CD14-positive monocyte (primary cell): ENCODE data around the gene LPCAT1. TPM values are rescaled to one million over a fixed set of nuclear protein-coding genes. Genes with fewer than 3 reads are reported as not detected.

Source experiments
- DNase-seq, 3 donors: peaks; one replicate each; pipeline ENCODE4 v3.0.0-alpha.2; 2011 to 2022
- H2AFZ ChIP-seq: 2 replicates; pipeline ENCODE4 v1.6.0; 2012; ENCODE audit warnings: mild to moderate bottlenecking, low read depth, low read length, inconsistent platforms; ENCODE audit not compliant: insufficient read depth, poor library complexity, severe bottlenecking
- H3K27ac ChIP-seq, 2 donors: 1 replicate in 1 of 2; 2 replicates in 1 of 2; pipeline ENCODE4 v1.5.1; 2012 to 2013; ENCODE audit warnings: low read length in 2 of 2, control low read depth in 1 of 2, inconsistent platforms in 1 of 2, low read depth in 1 of 2, mild to moderate bottlenecking in 1 of 2
- H3K27me3 ChIP-seq, 2 donors: one replicate each; pipeline versions ENCODE4 v1.6.0 to v1.6.1; 2011 to 2013; ENCODE audit warnings: low read length in 2 of 2; ENCODE audit not compliant: control insufficient read depth in 2 of 2, insufficient read depth in 2 of 2
- H3K36me3 ChIP-seq, 2 donors: replicated peaks in 1 of 2; 1 replicate in 1 of 2; 2 replicates in 1 of 2; pipeline versions ENCODE4 v1.5.1 to v1.6.1; 2012 to 2013; ENCODE audit warnings: low read length in 2 of 2, control low read depth in 1 of 2, inconsistent platforms in 1 of 2, mild to moderate bottlenecking in 1 of 2; ENCODE audit not compliant: insufficient read depth in 2 of 2, control insufficient read depth in 1 of 2
- H3K4me1 ChIP-seq, 2 donors: 1 replicate in 1 of 2; 2 replicates in 1 of 2; pipeline versions ENCODE4 v1.5.1 to v1.6.1; 2012 to 2013; ENCODE audit warnings: low read length in 2 of 2, control low read depth in 1 of 2, inconsistent platforms in 1 of 2, mild to moderate bottlenecking in 1 of 2, moderate library complexity in 1 of 2; ENCODE audit not compliant: insufficient read depth in 2 of 2, control insufficient read depth in 1 of 2
- H3K4me2 ChIP-seq: replicated peaks from 2 replicates; pipeline ENCODE3; 2012; ENCODE audit warnings: low read length, moderate library complexity, mild to moderate bottlenecking; ENCODE audit not compliant: poor library complexity, severe bottlenecking; ENCODE audit errors: extremely low read depth
- H3K4me3 ChIP-seq, 3 experiments: fragments of 200-600 bp in 1 of 3; sonication (generic) in 1 of 3; replicated peaks in 1 of 3; 1 replicate in 2 of 3; 2 replicates in 1 of 3; pipeline ENCODE4 v1.5.1; 2011 to 2013; ENCODE audit warnings: low read length in 3 of 3, mild to moderate bottlenecking in 3 of 3, control low read depth in 2 of 3, low read depth in 2 of 3, inconsistent platforms in 1 of 3, moderate library complexity in 1 of 3
- H3K79me2 ChIP-seq: 2 replicates; pipeline ENCODE4 v1.6.0; 2012; ENCODE audit warnings: mild to moderate bottlenecking, control low read depth, inconsistent platforms, low read length, moderate library complexity; ENCODE audit not compliant: insufficient read depth
- H3K9ac ChIP-seq: 2 replicates; pipeline ENCODE4 v1.6.0; 2017; ENCODE audit warnings: low read length, mild to moderate bottlenecking; ENCODE audit not compliant: insufficient read depth, poor library complexity, severe bottlenecking
- H3K9me3 ChIP-seq, 2 donors: replicated peaks in 1 of 2; 1 replicate in 1 of 2; 2 replicates in 1 of 2; pipeline versions ENCODE4 v1.5.1 to v1.6.1; 2012 to 2013; ENCODE audit warnings: low read length in 2 of 2, control low read depth in 1 of 2; ENCODE audit not compliant: control insufficient read depth in 1 of 2, insufficient read depth in 1 of 2
- H4K20me1 ChIP-seq: 2 replicates; pipeline ENCODE4 v1.6.0; 2012; ENCODE audit warnings: mild to moderate bottlenecking, low read length, control low read depth, moderate library complexity; ENCODE audit not compliant: insufficient read depth
- H3K27ac Mint-ChIP-seq, 7 donors: one replicate each; pipeline ENCODE4 v1.8.0; 2020; ENCODE audit warnings: mild to moderate bottlenecking in 7 of 7, mixed read lengths in 7 of 7, moderate library complexity in 6 of 7, inconsistent platforms in 2 of 7
- H3K27me3 Mint-ChIP-seq, 3 donors: one replicate each; pipeline ENCODE4 v1.8.0; 2021 to 2022; ENCODE audit warnings: low read depth in 3 of 3, mild to moderate bottlenecking in 3 of 3, mixed read lengths in 3 of 3, moderate library complexity in 3 of 3, inconsistent platforms in 1 of 3
- H3K36me3 Mint-ChIP-seq, 2 donors: one replicate each; pipeline ENCODE4 v1.8.0; 2020; ENCODE audit warnings: mixed read lengths in 2 of 2, inconsistent platforms in 1 of 2, mild to moderate bottlenecking in 1 of 2
- H3K4me1 Mint-ChIP-seq: one replicate; pipeline ENCODE4 v1.8.0; 2020; ENCODE audit warnings: mild to moderate bottlenecking, mixed read lengths
- H3K4me3 Mint-ChIP-seq, 2 donors: one replicate each; pipeline ENCODE4 v1.8.0; 2020; ENCODE audit warnings: mild to moderate bottlenecking in 2 of 2, mixed read lengths in 2 of 2, moderate library complexity in 1 of 2
- H3K9me3 Mint-ChIP-seq, 7 donors: one replicate each; pipeline ENCODE4 v1.8.0; 2020 to 2022; ENCODE audit warnings: mixed read lengths in 7 of 7, mild to moderate bottlenecking in 6 of 7, moderate library complexity in 6 of 7, inconsistent platforms in 2 of 7
- WGBS: methylation state at CpG from one replicate; pipeline ENCODE4 v1.1.5; 2013; ENCODE audit warnings: missing lambda C conversion rate; ENCODE audit not compliant: insufficient coverage; 5-methylcytosine and 5-hydroxymethylcytosine counted together
- intact Hi-C, 2 donors: fragments of 100-400 bp; cut with micrococcal nuclease; formaldehyde crosslinking; loops; one replicate each; pipeline versions ENCODE4 v1.15.0 to v1.15.1; 2023
- polyA plus RNA-seq, 3 donors: library from polyadenylated mRNA; depleted of rRNA in 1 of 3; unstranded in 2 of 3; stranded (reverse) in 1 of 3; fragments of 300-500 nt in 2 of 3; fragments of >200 nt in 1 of 3; fragmentation: Illumina TruSeq in 2 of 3; gene quantifications; 1 replicate in 2 of 3; 2 replicates in 1 of 3; pipeline ENCODE4 v1.2.3, GENCODE V29; 2012 to 2021
- TF ChIP-seq, protein P1 (sequence below): fragments of 200-600 bp; IDR thresholded peaks from one replicate; pipeline ENCODE4 v1.8.0; 2022; ENCODE audit warnings: antibody characterized with exemption, mild to moderate bottlenecking

LPCAT1 gene
- polyA plus RNA-seq, 3 donors = 34.1 to 53.9 (median 34.8) TPM

DNA sequence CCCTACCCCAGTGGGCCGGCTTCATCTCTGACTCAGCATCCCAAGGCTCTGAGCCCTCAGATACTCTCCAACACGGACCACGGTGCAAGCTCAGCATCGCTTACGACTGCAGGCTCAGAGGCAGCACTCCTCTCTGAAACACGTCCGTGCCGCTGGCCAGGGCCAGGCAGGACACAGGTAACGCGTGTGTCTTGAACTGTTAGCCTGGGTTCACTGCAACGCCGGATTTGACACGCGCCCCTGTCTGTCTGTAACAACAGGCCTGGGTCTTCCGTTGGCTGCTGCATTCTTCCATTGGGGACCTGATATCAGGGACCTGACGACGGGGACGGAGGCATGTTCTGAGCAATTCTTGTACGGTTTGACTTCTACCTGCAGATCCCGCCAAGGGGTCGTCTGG, 84.9 kb downstream of the LPCAT1 start:
- 91% methylated on average over 19 of the region's 21 CpGs for WGBS
- H3K79me2 ChIP-seq = no peaks in the 10 kb centered on the region
- no peak overlapping the region for H3K4me3 ChIP-seq
- H3K4me1 ChIP-seq = no peaks in the 10 kb centered on the region
- peaks cover 1 to 7% (median 4%) of the 10 kb centered on the region in 7 donors for H3K9me3 Mint-ChIP-seq
- no peaks in the 10 kb centered on the region for H3K4me1 Mint-ChIP-seq
- H3K27me3 Mint-ChIP-seq = peaks cover 18 to 39% (median 28%) of the 10 kb centered on the region in 3 donors
- no peak overlapping the region for H3K9ac ChIP-seq
- TF ChIP-seq, protein P1, sequence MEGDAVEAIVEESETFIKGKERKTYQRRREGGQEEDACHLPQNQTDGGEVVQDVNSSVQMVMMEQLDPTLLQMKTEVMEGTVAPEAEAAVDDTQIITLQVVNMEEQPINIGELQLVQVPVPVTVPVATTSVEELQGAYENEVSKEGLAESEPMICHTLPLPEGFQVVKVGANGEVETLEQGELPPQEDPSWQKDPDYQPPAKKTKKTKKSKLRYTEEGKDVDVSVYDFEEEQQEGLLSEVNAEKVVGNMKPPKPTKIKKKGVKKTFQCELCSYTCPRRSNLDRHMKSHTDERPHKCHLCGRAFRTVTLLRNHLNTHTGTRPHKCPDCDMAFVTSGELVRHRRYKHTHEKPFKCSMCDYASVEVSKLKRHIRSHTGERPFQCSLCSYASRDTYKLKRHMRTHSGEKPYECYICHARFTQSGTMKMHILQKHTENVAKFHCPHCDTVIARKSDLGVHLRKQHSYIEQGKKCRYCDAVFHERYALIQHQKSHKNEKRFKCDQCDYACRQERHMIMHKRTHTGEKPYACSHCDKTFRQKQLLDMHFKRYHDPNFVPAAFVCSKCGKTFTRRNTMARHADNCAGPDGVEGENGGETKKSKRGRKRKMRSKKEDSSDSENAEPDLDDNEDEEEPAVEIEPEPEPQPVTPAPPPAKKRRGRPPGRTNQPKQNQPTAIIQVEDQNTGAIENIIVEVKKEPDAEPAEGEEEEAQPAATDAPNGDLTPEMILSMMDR = no peak
- DNase-seq = no peak
- H4K20me1 ChIP-seq = no peaks in the 10 kb centered on the region
- no peak overlapping the region for H3K4me3 Mint-ChIP-seq
- no peaks in the 10 kb centered on the region for H3K36me3 ChIP-seq
- no peak overlapping the region for H3K4me2 ChIP-seq
- peaks cover 5 to 16% of the 10 kb centered on the region in 2 donors for H3K27me3 ChIP-seq
- intact Hi-C loops = no loop called here
- no peak overlapping the region for H3K27ac ChIP-seq
- H3K9me3 ChIP-seq = peaks cover 0 to 5% of the 10 kb centered on the region in 2 donors
- no peaks in the 10 kb centered on the region for H3K36me3 Mint-ChIP-seq
- no peak overlapping the region for H2AFZ ChIP-seq
- H3K27ac Mint-ChIP-seq = no peak overlapping the region

DNA sequence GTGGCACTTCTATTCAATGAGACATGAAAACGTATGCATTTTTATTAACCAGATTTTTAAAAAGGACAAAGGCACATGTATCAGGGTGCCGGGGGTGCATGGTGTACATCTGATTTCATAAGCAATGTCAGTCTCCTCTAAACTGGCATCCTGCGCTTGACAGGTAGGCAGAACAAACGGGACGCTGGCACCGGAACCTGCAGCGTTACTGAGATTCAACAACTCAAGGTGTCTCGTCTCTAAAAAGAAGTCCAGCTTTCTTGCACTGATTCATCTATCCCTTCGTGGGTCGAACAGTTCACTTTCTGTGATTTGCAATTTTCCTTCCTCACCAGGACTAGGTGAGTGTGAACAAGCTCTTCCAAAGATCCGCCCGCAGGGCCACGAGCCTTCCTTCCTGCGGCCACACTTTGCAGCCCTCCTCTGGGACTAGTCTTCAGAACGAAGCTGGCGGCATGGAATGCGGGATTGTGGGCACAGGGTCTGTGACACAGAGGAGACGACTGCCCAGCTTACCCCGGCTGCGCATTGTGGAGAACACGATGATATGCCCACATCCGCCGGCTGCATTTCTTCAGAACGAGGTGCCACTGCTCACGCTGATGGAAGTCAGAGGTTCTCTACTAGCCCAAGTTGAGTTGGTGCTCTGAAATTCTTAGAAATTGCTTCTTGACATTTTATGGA, 85.7 kb downstream of the LPCAT1 start:
- Histone ChIP-seq H2AFZ (no peak overlapping the region), H3K27ac (no peak overlapping the region)
- WGBS = 92% methylated on average over 24 of the region's 25 CpGs

More for the DNA sequence above, 85.7 kb downstream of the LPCAT1 start:
- Mint-ChIP-seq H3K9me3 (peaks cover 8 to 13% (median 11%) of the 10 kb centered on the region in 7 donors), H3K27me3 (peaks cover 10 to 31% (median 20%) of the 10 kb centered on the region in 3 donors), H3K4me3 (no peak overlapping the region), H3K36me3 (no peaks in the 10 kb centered on the region), H3K27ac (no peak overlapping the region), H3K4me1 (no peaks in the 10 kb centered on the region)
- no peaks in the 10 kb centered on the region for H3K79me2 ChIP-seq
- no peak for DNase-seq
- intact Hi-C loops = no loop called here
- no peak overlapping the region for H3K9ac ChIP-seq
- H3K9me3 ChIP-seq = peaks cover 0 to 13% of the 10 kb centered on the region in 2 donors
- no peaks in the 10 kb centered on the region for H3K36me3 ChIP-seq
- H4K20me1 ChIP-seq = no peaks in the 10 kb centered on the region
- peaks cover under 1 to 8% of the 10 kb centered on the region in 2 donors for H3K27me3 ChIP-seq
- H3K4me1 ChIP-seq = no peaks in the 10 kb centered on the region
- H3K4me3 ChIP-seq = no peak overlapping the region
- H3K4me2 ChIP-seq = no peak overlapping the region
- TF ChIP-seq, protein P1 = no peak
